Measurements from ENCODE around the gene KANSL1. TPM values are rescaled to one million over a fixed set of nuclear protein-coding genes. Genes with fewer than 3 reads are reported as not detected.

The KANSL1 gene
- total and polyA plus RNA-seq, 2 of the 4 experiments (the other 2 are of a cell fraction) = 19.1 to 49.6 TPM

DNA sequence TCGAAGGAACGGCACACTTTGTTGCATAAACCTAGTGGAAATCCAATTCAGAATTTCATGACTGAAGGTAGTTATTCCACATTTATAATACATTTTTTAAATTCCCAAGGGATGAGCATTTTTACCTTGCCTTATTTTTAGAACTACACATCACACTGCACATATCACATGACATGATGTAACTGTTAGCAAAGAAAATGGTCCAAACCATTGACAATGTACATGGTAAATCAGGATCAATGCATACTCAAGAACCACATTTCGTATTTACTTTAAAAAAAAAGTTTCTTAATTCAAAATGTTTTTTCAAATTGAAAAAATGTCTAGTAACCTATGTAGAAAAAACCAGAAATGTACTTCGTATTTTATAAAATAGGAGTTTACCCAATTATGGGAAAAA, 2.5 kb downstream of the KANSL1 start:
- dilution Hi-C loops (cut with HindIII; ENCODE audit: low sequenced_read_pairs, unreplicated experiment) = no loop called here
- no peak overlapping the region for H4K8ac ChIP-seq (ENCODE audit: low read depth in 2 of 2, low read length in 2 of 2)
- no peak overlapping the region for H2AK9ac ChIP-seq (replicated peaks; ENCODE audit: low read depth, low read length, poor library complexity)
- H3K9me1 ChIP-seq (ENCODE audit: insufficient read depth, low read length) = peaks cover 8% of the 10 kb centered on the region
- H3K4me3 ChIP-seq (ENCODE audit: insufficient read depth, low read depth, low read length) = no peak overlapping the region; the same call in 1 of the 2 replicates
- no peak overlapping the region for H2BK15ac ChIP-seq (ENCODE audit: low read depth, low read length)
- H3K79me1 ChIP-seq (ENCODE audit: low read depth in 1 of 2, low read length in 2 of 2) = peaks cover 7 to 48% of the 10 kb centered on the region in 2 experiments
- ChIA-PET POLR2A (ENCODE audit: unreplicated experiment) (no interaction called here), CTCF (no interaction called here)
- no TSS peak for BruUV-seq (replicated peaks)
- DNase-seq = peak; percentile 11
- no peak overlapping the region for H3K14ac ChIP-seq (replicated peaks; ENCODE audit: low read depth, low read length)
- peaks cover 6% of the 10 kb centered on the region; the same call in 1 of the 2 replicates for H3K4me1 ChIP-seq (ENCODE audit: control insufficient read depth, insufficient read depth, low read length)
- H3K9ac ChIP-seq (ENCODE audit: low read depth, low read length) = no peak overlapping the region
- H3K36me3 ChIP-seq (ENCODE audit: control insufficient read depth, insufficient read depth, low read length) = no peaks in the 10 kb centered on the region
- no peaks in the 10 kb centered on the region for H3K9me3 ChIP-seq (ENCODE audit: control insufficient read depth, insufficient read depth, low read length)
- intact Hi-C loops (cut with micrococcal nuclease) = loop anchor here (1.0 kb wide), 1 partner anchor 146 kb away; no protein-coding TSS in a partner anchor
- no peak overlapping the region for H3K27ac ChIP-seq (ENCODE audit: insufficient read depth, low read length)
- no CpG with 5 or more reads among the region's 4 CpGs for WGBS, 2 experiments (ENCODE audit: extremely low coverage in 2 of 2, insufficient read length in 1 of 2)
- H3K18ac ChIP-seq (ENCODE audit: low read depth, low read length) = no peak overlapping the region
- ATAC-seq (ENCODE audit: low read depth) = no peak
- H3K4me2 ChIP-seq (ENCODE audit: low read depth, low read length) = peak overlapping the region; percentile 66
- H3K27me3 ChIP-seq (ENCODE audit: control insufficient read depth, insufficient read depth, low read length) = no peaks in the 10 kb centered on the region
- no peak overlapping the region for H3K56ac ChIP-seq (ENCODE audit: extremely low read depth, insufficient read depth, low read length)
- in situ Hi-C loops (cut with MboI; ENCODE audit: low sequenced_read_pairs) = no loop called here
- H2BK120ac ChIP-seq (ENCODE audit: low read depth, low read length) = no peak overlapping the region
- no peak overlapping the region for H2BK20ac ChIP-seq (ENCODE audit: low read depth, low read length)
- H2BK5ac ChIP-seq (ENCODE audit: low read depth, low read length, poor library complexity, severe bottlenecking) = peak overlapping the region; percentile 7
- H3K23ac ChIP-seq (ENCODE audit: low read depth, low read length) = peak overlapping the region; percentile 39; the same call in 1 of the 2 replicates
- H3K4ac ChIP-seq (ENCODE audit: low read depth, low read length) = no peak overlapping the region
- H4K20me1 ChIP-seq (ENCODE audit: insufficient read depth, low read length) = peaks cover 73% of the 10 kb centered on the region
- no peak overlapping the region for H4K5ac ChIP-seq (ENCODE audit: low read depth, low read length)
- H2AK5ac ChIP-seq (ENCODE audit: low read depth, low read length) = no peak overlapping the region
- H2AFZ ChIP-seq (replicated peaks; ENCODE audit: low read length, poor library complexity) = no peak overlapping the region
- no peak for TF ChIP-seq POLR2A (IDR thresholded peaks at IDR 0.05; ENCODE audit: low read depth, low read length)
- TF ChIP-seq, protein P1, sequence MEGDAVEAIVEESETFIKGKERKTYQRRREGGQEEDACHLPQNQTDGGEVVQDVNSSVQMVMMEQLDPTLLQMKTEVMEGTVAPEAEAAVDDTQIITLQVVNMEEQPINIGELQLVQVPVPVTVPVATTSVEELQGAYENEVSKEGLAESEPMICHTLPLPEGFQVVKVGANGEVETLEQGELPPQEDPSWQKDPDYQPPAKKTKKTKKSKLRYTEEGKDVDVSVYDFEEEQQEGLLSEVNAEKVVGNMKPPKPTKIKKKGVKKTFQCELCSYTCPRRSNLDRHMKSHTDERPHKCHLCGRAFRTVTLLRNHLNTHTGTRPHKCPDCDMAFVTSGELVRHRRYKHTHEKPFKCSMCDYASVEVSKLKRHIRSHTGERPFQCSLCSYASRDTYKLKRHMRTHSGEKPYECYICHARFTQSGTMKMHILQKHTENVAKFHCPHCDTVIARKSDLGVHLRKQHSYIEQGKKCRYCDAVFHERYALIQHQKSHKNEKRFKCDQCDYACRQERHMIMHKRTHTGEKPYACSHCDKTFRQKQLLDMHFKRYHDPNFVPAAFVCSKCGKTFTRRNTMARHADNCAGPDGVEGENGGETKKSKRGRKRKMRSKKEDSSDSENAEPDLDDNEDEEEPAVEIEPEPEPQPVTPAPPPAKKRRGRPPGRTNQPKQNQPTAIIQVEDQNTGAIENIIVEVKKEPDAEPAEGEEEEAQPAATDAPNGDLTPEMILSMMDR (conservative IDR thresholded peaks at IDR 0.05; ENCODE audit: low read depth, low read length) = no peak
- no peak for TF ChIP-seq SMC3 (IDR thresholded peaks at IDR 0.05; ENCODE audit: low read depth, low read length)
- no peak for TF ChIP-seq MAZ (IDR thresholded peaks at IDR 0.05; ENCODE audit: borderline replicate concordance, low read depth, low read length)
- TF ChIP-seq, protein P2, sequence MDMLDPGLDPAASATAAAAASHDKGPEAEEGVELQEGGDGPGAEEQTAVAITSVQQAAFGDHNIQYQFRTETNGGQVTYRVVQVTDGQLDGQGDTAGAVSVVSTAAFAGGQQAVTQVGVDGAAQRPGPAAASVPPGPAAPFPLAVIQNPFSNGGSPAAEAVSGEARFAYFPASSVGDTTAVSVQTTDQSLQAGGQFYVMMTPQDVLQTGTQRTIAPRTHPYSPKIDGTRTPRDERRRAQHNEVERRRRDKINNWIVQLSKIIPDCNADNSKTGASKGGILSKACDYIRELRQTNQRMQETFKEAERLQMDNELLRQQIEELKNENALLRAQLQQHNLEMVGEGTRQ (IDR thresholded peaks at IDR 0.05; ENCODE audit: low read depth, low read length) = no peak
- TF ChIP-seq CEBPB (IDR thresholded peaks at IDR 0.05; ENCODE audit: low read depth, low read length) = no peak
- TF ChIP-seq RCOR1 (IDR thresholded peaks at IDR 0.05; ENCODE audit: insufficient replicate concordance, low read length) = no peak
- no peak for TF ChIP-seq MXI1 (IDR thresholded peaks at IDR 0.05; ENCODE audit: borderline replicate concordance, low read depth, low read length)
- no peak for TF ChIP-seq MAFK (IDR thresholded peaks at IDR 0.05; ENCODE audit: low read depth, low read length)
- TF ChIP-seq RFX5 (IDR thresholded peaks at IDR 0.05; ENCODE audit: low read depth, low read length) = no peak
- no peak overlapping the region for H4K91ac ChIP-seq (ENCODE audit: insufficient read depth, low read depth, low read length)

Data from IMR-90 (cell line).